GM21423 (cell line): ENCODE data around the gene UTF1.
"Not testable (repeated sequence)": the region's sequence is repeated elsewhere in the genome, so short reads cannot be mapped to it uniquely, and the experiment has no call there.

Experiments
- ATAC-seq: cut with Tn5 transposase; IDR thresholded peaks from one replicate; pipeline ENCODE4 v1.9.1; 2021; ENCODE audit warnings: mild to moderate bottlenecking, moderate library complexity; ENCODE audit not compliant: unreplicated experiment

The UTF1 gene

GRCh38 chr10:133261726-133262325, 31.8 kb downstream of the UTF1 start:
- peak; percentile 51 for ATAC-seq

DNA sequence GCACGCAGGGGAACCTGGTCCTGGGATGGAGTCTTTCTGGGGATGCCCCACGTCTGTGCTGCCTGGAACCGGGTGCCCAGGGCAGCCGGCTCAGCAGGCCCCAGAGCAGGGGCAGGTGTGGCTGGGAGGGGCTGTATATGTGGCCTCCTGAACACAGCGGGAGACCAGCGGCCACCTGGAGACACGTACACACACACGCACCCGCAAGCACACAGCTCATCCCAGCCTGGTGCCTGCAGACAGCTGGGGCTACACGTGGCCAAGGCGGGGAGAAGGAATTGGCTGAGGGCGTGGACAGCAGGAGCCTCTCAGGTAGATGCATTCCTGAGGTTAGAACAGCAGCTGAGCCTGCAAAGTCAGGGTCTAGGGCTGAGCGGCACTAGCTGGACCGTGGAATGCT, 32.7 kb downstream of the UTF1 start:
- ATAC-seq = no peak

GRCh38 chr10:133263674-133264073, 33.7 kb downstream of the UTF1 start:
- no peak for ATAC-seq

DNA sequence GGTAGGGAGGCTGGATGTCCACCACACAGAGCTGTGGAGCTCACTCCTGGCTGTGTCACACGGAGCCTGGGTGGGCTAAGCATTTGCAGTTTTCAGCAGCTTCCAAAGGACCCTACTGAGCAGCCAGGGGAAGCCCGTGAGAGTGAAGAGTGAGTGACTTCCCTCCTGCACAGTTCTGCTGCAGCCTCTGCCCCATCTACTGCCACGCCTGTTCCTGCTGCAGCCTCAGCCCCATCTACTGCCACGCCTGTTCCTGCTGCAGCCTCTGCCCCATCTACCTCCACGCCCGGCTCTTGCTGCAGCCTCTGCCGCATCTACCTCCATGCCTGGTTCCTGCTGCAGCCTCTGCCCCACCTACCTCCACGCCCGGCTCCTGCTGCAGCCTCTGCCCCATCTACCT, 34.4 kb downstream of the UTF1 start:
- ATAC-seq = no peak

- not testable (repeated sequence) for ATAC-seq
These were observed 35.0 kb downstream of the UTF1 start for GRCh38 chr10:133265052-133265451.

DNA sequence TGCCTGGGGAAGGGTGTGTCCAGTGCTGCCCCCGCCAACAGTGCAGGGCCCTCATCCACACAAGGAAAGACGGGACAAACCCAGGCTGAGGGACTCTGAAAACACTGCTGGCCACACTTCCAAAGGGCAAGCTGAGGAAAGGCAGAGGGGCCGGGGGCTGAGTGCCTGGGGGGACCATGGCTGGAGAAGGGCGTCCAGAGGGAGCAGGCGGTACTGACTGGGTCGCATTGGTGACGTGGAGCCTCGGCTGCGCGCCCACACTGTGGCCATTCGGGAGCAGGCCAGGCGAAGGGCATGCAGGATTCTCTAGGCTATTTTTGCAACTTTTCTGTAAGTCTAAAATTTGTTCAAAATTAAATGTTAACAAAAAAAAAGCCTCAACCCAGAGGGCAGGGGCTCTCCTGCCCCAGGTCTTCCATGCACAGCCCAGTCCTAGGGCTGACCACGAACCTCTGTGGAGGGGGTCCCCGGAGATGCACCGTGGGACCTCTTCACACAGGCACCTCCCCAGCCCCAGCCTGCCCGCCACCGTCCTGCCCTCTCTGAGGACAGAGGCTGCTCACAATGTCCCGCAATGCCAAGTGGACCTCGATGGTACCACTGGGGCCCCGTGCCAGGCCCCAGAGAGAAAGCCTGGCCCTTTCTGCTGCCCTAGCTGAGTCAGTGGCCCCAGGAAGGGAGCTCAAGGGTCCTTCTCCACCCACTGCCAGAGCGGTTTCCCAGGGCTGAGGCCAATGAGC, 36.2 kb downstream of the UTF1 start:
- ATAC-seq = no peak

DNA sequence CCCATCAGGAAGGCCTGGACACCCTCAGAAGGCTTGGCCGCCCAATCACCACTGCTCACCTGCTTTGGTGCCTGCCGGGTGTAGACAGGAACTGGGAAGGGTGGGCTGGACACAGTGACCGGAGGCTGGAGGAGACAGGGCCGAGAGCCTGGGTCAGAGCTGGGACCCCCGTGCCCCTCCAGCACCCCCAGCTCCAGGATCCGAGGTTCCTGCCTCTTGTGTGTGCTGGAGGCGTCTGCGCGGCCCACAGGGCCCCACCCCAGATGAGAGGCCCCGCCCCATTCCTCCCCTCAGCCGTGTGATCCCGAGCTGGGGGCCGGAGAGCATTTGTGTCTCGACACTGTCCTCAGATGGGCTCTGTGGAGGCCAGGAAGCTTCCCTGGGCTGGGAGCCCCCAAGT, 37.3 kb downstream of the UTF1 start:
- ATAC-seq = no peak

DNA sequence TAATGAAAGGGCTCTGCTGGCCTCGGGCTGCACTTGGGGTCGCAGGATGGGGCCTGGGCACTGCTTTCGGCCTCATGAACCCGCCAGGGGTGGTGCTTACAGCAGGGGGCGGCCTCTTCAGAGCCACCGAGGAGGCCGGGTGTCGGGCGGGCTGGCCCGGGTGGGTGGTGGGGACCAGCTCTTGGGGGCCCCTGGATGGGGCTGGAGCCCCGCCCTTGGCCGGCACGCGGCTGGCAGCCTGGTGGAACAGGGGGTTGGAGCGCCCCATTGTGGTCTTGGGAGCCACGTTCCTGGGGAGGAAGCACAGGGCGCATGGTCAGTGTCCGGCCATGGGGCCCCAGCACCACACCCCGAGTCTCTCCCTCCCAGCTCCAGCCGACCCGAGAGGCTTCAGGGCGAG, 37.8 kb downstream of the UTF1 start:
- ATAC-seq = no peak

GRCh38 chr10:133268532-133268931, 38.5 kb downstream of the UTF1 start:
- no peak for ATAC-seq

DNA sequence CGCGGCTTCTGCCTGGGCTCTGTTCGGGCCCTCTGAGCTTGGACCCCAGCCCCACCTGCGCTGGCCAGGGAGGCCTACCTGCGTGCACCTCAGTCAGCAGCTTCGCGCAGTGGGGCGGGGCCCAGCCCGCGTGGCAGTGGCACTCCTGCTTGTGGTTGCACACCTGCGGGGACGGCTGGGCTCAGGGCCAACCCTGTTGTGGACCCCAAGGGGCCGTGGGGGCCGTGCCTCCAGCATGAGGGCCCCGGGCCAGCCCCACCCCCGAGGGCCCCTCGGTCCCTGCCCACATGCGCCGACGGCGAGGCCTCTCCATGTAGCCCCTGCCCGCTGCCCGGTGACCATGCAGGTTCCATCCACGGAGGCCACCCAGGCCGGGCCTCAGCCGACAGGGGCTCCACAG, 39.4 kb downstream of the UTF1 start:
- no peak for ATAC-seq

- no peak for ATAC-seq
These were observed 40.2 kb downstream of the UTF1 start for GRCh38 chr10:133270204-133270603.

DNA sequence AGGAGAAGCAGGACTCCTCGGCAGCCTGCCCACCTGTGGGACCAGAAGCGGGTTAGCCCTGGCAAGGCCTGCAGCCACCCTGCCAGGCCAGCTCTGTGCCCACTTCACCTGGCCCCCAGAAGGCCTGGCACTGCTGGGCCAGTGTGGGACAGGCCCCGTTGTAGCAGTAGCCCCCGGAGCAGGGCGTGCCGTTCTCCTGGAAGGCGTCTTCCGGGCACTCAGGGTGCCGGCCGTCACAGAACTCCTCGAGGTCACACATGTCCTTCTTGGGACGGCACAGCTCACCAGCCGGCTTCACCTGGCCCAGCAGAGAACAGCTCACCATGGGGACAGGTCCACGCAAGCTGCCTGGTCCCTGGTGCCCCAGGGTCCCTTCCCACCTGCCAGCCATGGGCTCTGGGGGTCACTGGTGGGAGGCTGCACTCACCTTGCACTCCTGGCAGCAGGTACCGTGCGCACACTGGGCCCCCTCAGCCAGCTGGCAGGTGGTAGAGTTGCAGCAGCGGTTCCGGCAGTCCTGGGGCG, 40.8 kb downstream of the UTF1 start:
- no peak for ATAC-seq

- ATAC-seq = no peak
These were observed 41.7 kb downstream of the UTF1 start for GRCh38 chr10:133271521-133272300.

- no peak for ATAC-seq
These were observed 42.4 kb downstream of the UTF1 start for GRCh38 chr10:133272301-133272963.

DNA sequence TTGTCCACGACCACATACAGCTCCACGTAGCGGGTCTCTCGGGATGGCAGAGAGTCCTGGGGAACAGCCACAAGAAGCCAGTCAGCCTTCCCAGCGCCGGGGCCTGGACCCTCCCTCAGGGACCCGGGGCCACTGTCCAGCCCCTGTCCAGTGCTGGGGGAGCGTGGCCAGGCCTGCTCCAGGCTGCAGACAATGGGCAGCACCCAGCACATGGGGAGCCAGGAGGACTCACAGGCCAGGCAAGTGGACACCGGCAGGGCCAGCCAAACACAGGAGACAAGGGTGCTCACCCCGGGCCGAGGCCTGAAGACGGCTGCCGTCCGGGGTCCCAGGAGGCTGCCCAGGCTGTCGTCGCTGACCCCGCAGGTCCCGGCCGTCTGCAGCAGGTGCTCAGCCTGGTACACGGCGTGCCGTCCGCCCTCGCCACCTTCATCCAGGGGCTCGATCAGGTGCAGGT, 43.0 kb downstream of the UTF1 start:
- no peak for ATAC-seq

DNA sequence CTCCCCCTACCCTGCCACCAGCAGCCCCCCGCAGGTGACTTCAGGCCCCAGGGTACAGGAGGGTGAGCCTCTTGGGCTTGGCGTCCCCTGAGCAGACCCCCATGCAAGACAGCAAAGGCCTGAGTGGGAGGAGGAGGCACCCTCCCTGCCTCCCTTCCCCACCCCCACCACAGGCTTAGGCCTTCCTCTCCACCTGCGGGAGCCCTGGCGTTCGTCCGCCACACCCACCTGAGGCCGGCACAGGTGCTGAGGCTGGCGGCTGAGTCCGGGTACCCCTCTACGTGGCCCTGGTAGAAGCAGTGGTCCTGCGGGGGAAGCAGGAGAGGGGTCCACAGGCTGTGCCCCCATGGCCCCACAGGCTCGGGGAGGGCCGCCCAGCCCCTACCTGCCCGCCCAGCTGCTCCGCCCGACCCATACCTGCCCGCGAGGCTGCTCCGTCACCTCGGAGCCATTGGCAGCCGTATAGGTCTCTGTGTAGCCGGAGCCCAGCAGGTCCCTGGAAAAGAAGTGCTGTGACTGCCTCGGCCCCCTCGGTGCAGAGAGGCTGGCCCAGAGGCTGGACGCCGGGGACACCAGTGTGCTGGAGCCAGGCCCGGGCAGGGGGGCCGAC, 43.6 kb downstream of the UTF1 start:
- ATAC-seq = no peak

- peak; percentile 63 for ATAC-seq
These were observed 45.0 kb downstream of the UTF1 start for GRCh38 chr10:133274751-133275683.

DNA sequence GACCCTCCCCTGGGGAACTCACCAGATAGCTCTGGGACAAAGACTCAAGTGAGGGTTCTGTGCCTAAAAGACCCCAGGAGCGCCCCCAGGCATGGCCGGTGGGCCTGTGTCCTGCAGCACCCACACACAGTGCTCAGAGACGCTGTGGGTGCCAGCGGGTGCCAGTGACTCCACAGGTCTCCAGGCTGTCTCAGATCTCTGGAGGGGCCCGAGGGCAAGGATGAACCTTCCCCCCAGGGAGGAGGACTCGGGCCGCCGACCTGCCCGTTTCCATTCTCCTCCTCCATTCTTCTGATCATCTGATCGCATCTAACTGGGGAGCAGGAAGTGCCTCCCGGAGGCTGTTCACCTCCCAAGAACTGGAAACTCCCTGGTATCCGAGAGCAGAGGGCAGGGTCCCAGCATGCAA, 45.7 kb downstream of the UTF1 start:
- ATAC-seq = peak; percentile 23

DNA sequence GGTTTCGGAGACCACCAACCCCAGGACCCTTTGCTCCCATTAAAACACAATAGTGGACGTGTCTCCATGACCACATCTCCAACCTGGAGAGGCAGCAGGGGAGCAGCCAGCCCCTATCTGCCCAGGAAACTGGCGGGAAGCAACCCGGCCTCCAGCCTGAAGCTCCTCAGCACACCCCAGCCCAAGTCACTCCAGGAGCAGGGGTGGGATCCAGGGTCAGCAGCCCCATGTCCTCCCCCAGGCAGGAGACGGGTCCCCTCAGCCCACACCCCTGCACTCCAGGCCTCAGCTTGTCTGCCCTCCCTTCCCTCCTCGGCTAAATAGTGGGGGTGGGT, 46.0 kb downstream of the UTF1 start:
- peak; percentile 1 for ATAC-seq
